ENCODE results near the gene GLYATL1B.

GLYATL1B gene

GRCh38 chr11:59144096-59144495 is 58.0 kb downstream of the GLYATL1B start:
- DNase-seq (ENCODE audit: low spot score), result no peak

All from SK-N-DZ (cell line).